IMR-90 (cell line): ENCODE results near the gene IL2RG. TPM values are rescaled to one million over a fixed set of nuclear protein-coding genes. Genes with fewer than 3 reads are reported as not detected.

ENCODE experiments used
- ATAC-seq: fragments of 200-7000 bp; cut with Tn5 transposase; 2 replicates; pipeline ENCODE4 v1.9.1; 2020; ENCODE audit warnings: low read depth, mild to moderate bottlenecking, moderate library complexity
- Bru-seq: library from RNA; stranded (reverse); fragments of 400-500 nt; gene quantifications from one replicate; lab custom pipeline; 2021; lab: Mats Ljungman, UMichigan
- BruChase-seq, 2 experiments: library from RNA; stranded (reverse); fragments of 400-500 nt; gene quantifications; one replicate each; lab custom pipeline; 2021; lab: Mats Ljungman, UMichigan
- BruUV-seq: library from RNA; stranded (reverse); fragments of 400-500 nt; replicated peaks from 2 replicates; lab custom pipeline; 2021; lab: Mats Ljungman, UMichigan
- CTCF ChIA-PET: fragments of 300-600 bp; formaldehyde crosslinking; extraction: SDS; loops from one replicate; lab custom pipeline; 2021; ENCODE audit warnings: antibody characterized with exemption; lab: Yijun Ruan, JAX
- POLR2A ChIA-PET: fragments of 300-600 bp; sonication (Branson Sonifier 250); formaldehyde crosslinking; loops from one replicate; lab custom pipeline; 2022; ENCODE audit warnings: antibody characterized with exemption; ENCODE audit not compliant: unreplicated experiment; lab: Charles Lee
- DNase-seq: peaks from one replicate; pipeline ENCODE4 v3.0.0; 2013
- H2AFZ ChIP-seq: replicated peaks from 2 replicates; pipeline ENCODE3; 2013; ENCODE audit warnings: low read length, mild to moderate bottlenecking; ENCODE audit not compliant: poor library complexity
- H2AK5ac ChIP-seq: 2 replicates; pipeline ENCODE4 v1.6.1; 2013; ENCODE audit warnings: low read depth, low read length, inconsistent platforms
- H2AK9ac ChIP-seq: replicated peaks from 2 replicates; pipeline ENCODE3; 2013; ENCODE audit warnings: mild to moderate bottlenecking, low read depth, low read length, moderate library complexity; ENCODE audit not compliant: poor library complexity
- H2BK120ac ChIP-seq: 2 replicates; pipeline ENCODE4 v1.6.1; 2013; ENCODE audit warnings: low read depth, low read length, inconsistent platforms
- H2BK15ac ChIP-seq: 3 replicates; pipeline ENCODE4 v1.6.1; 2013; ENCODE audit warnings: low read depth, low read length, inconsistent platforms
- H2BK20ac ChIP-seq: 2 replicates; pipeline ENCODE4 v1.6.1; 2013; ENCODE audit warnings: low read depth, mild to moderate bottlenecking, inconsistent platforms, low read length, moderate library complexity
- H2BK5ac ChIP-seq: 2 replicates; pipeline ENCODE4 v1.6.1; 2013; ENCODE audit warnings: mild to moderate bottlenecking, low read depth, low read length, inconsistent platforms; ENCODE audit not compliant: poor library complexity, severe bottlenecking
- H3K14ac ChIP-seq: replicated peaks from 2 replicates; pipeline ENCODE4 v1.6.1; 2013; ENCODE audit warnings: low read depth, low read length, inconsistent platforms
- H3K18ac ChIP-seq: 2 replicates; pipeline ENCODE4 v1.6.1; 2013; ENCODE audit warnings: low read depth, low read length, control low read depth
- H3K23ac ChIP-seq: 2 replicates; pipeline ENCODE4 v1.6.1; 2013; ENCODE audit warnings: low read depth, low read length, inconsistent platforms
- H3K27ac ChIP-seq: 2 replicates; pipeline ENCODE4 v1.5.1; 2013; ENCODE audit warnings: mild to moderate bottlenecking, control low read depth, low read length; ENCODE audit not compliant: insufficient read depth
- H3K27me3 ChIP-seq: 2 replicates; pipeline ENCODE4 v1.6.1; 2013; ENCODE audit warnings: low read length; ENCODE audit not compliant: control insufficient read depth, insufficient read depth
- H3K36me3 ChIP-seq: 2 replicates; pipeline ENCODE4 v1.6.1; 2013; ENCODE audit warnings: low read length, mixed read lengths; ENCODE audit not compliant: control insufficient read depth, insufficient read depth
- H3K4ac ChIP-seq: 2 replicates; pipeline ENCODE4 v1.6.1; 2013; ENCODE audit warnings: low read depth, low read length, inconsistent platforms
- H3K4me1 ChIP-seq: 2 replicates; pipeline ENCODE4 v1.6.1; 2013; ENCODE audit warnings: low read length, mixed read lengths; ENCODE audit not compliant: control insufficient read depth, insufficient read depth
- H3K4me2 ChIP-seq: 2 replicates; pipeline ENCODE4 v1.6.1; 2013; ENCODE audit warnings: low read depth, mild to moderate bottlenecking, control low read depth, low read length, moderate library complexity
- H3K4me3 ChIP-seq: 2 replicates; pipeline ENCODE4 v1.5.1; 2013; ENCODE audit warnings: low read depth, mild to moderate bottlenecking, control low read depth, low read length, moderate library complexity; ENCODE audit not compliant: insufficient read depth
- H3K56ac ChIP-seq: 2 replicates; pipeline ENCODE4 v1.6.1; 2013; ENCODE audit warnings: low read length, inconsistent platforms; ENCODE audit not compliant: insufficient read depth; ENCODE audit errors: extremely low read depth
- H3K79me1 ChIP-seq, 2 experiments: 2 replicates each; pipeline ENCODE4 v1.6.1; 2013; ENCODE audit warnings: low read length in 2 of 2, inconsistent platforms in 1 of 2, low read depth in 1 of 2
- H3K9ac ChIP-seq: 2 replicates; pipeline ENCODE4 v1.6.1; 2013; ENCODE audit warnings: low read depth, low read length, control low read depth
- H3K9me1 ChIP-seq: 2 replicates; pipeline ENCODE4 v1.6.1; 2013; ENCODE audit warnings: low read length, inconsistent platforms; ENCODE audit not compliant: insufficient read depth
- H3K9me3 ChIP-seq: 2 replicates; pipeline ENCODE4 v1.6.1; 2013; ENCODE audit warnings: low read length; ENCODE audit not compliant: control insufficient read depth, insufficient read depth
- H4K20me1 ChIP-seq: 2 replicates; pipeline ENCODE4 v1.6.1; 2013; ENCODE audit warnings: low read length, inconsistent platforms; ENCODE audit not compliant: insufficient read depth
- H4K5ac ChIP-seq: 2 replicates; pipeline ENCODE4 v1.6.1; 2013; ENCODE audit warnings: mild to moderate bottlenecking, low read depth, low read length, control low read depth
- H4K8ac ChIP-seq, 2 experiments: 2 replicates each; pipeline ENCODE4 v1.6.1; 2013; ENCODE audit warnings: low read depth in 2 of 2, low read length in 2 of 2, control low read depth in 1 of 2, inconsistent platforms in 1 of 2
- H4K91ac ChIP-seq: 2 replicates; pipeline ENCODE4 v1.6.1; 2013; ENCODE audit warnings: low read depth, low read length, inconsistent platforms; ENCODE audit not compliant: insufficient read depth
- CTCF ChIP-seq: conservative IDR thresholded peaks from 2 replicates; pipeline ENCODE4 v1.5.1; 2012; ENCODE audit warnings: mild to moderate bottlenecking, low read depth, low read length, improper control_type of control experiment
- MAZ ChIP-seq: IDR thresholded peaks from 2 replicates; pipeline ENCODE4 v1.6.1; 2012; ENCODE audit warnings: low read depth, mild to moderate bottlenecking, low read length, improper control_type of control experiment, moderate library complexity, borderline replicate concordance
- MXI1 ChIP-seq: IDR thresholded peaks from 2 replicates; pipeline ENCODE4 v1.6.1; 2012; ENCODE audit warnings: low read depth, mild to moderate bottlenecking, low read length, moderate library complexity, borderline replicate concordance
- POLR2A ChIP-seq: IDR thresholded peaks from 2 replicates; pipeline ENCODE4 v1.6.1; 2012; ENCODE audit warnings: mild to moderate bottlenecking, low read depth, low read length
- RFX5 ChIP-seq: IDR thresholded peaks from 2 replicates; pipeline ENCODE4 v1.8.0; 2012; ENCODE audit warnings: low read depth, mild to moderate bottlenecking, low read length, moderate library complexity
- WGBS, 2 experiments: methylation state at CpG; one replicate each; pipeline versions ENCODE4 v1.1.5 to v1.1.7; 2013; ENCODE audit warnings: missing lambda C conversion rate in 2 of 2; ENCODE audit not compliant: insufficient read length in 1 of 2; ENCODE audit errors: extremely low coverage in 2 of 2; 5-methylcytosine and 5-hydroxymethylcytosine counted together
- dilution Hi-C: fragments of 300-500 bp; cut with HindIII; formaldehyde crosslinking; loops from one replicate; pipeline ENCODE4 v1.14.3; 2018; ENCODE audit warnings: low sequenced_read_pairs; ENCODE audit not compliant: unreplicated experiment
- in situ Hi-C: fragments of 300-500 bp; cut with MboI; formaldehyde crosslinking; loops from 3 replicates; pipeline ENCODE4 v1.14.3; 2019; ENCODE audit warnings: low sequenced_read_pairs, inconsistent platforms, mixed read lengths
- intact Hi-C: fragments of 100-400 bp; cut with micrococcal nuclease; formaldehyde crosslinking; loops from 2 replicates; pipeline ENCODE4 v1.10.0; 2022
- long read RNA-seq: library from polyadenylated mRNA; unstranded; transcript quantifications from one replicate; pipeline ENCODE4 v2.0.0, GENCODE V29; 2021; ENCODE audit not compliant: unreplicated experiment
- polyA plus RNA-seq, 3 experiments: library from polyadenylated mRNA; depleted of rRNA; stranded (reverse); fragments of >200 nt; gene quantifications; 2 replicates each; pipeline ENCODE4 v1.2.3, GENCODE V29; 2012; ENCODE audit warnings: low replicate concordance in 1 of 3
- total RNA-seq: library from RNA; depleted of rRNA; stranded (reverse); fragments of >200 nt; gene quantifications from 2 replicates; pipeline ENCODE4 v1.2.3, GENCODE V29; 2012; rRNA removed

IL2RG gene
- total RNA-seq (not detected in 2 replicates), polyA plus RNA-seq (2012; rRNA removed) (not detected in 2 replicates), Bru-seq, nascent RNA (not detected), BruChase-seq, experiment 1, labeled RNA remaining after a 6-hour chase (not detected), BruChase-seq, experiment 2, labeled RNA remaining after a 2-hour chase (not detected)
- not detected in 2 replicates for polyA plus RNA-seq (2012; cell fraction: cytosol; rRNA removed)
- not detected in 2 replicates for polyA plus RNA-seq (2012; cell fraction: nucleus; rRNA removed; ENCODE audit: low replicate concordance)
- long read RNA-seq = 0 reads

- Histone ChIP-seq H3K4me3 (no peak within 1 kb of the TSS), H2AFZ (peak within 1 kb of the TSS; percentile 33), H2BK5ac (no peak within 1 kb of the TSS), H3K14ac (no peak within 1 kb of the TSS), H4K8ac (no peak within 1 kb of the TSS), H3K4ac (no peak within 1 kb of the TSS), H3K9me3 (no peaks in the 10 kb centered on the region), H3K9me1 (no peaks in the 10 kb centered on the region), H3K56ac (no peak within 1 kb of the TSS), H2BK120ac (no peak within 1 kb of the TSS), H2AK5ac (no peak within 1 kb of the TSS), H3K27me3 (peaks cover 24% of the 10 kb centered on the region), H3K36me3 (no peaks in the 10 kb centered on the region), H2AK9ac (no peak within 1 kb of the TSS), H4K91ac (no peak within 1 kb of the TSS), H2BK15ac (no peak within 1 kb of the TSS), H3K79me1 (no peaks in the 10 kb centered on the region), H3K23ac (no peak within 1 kb of the TSS), H3K4me1 (no peaks in the 10 kb centered on the region), H3K9ac (no peak within 1 kb of the TSS), H2BK20ac (no peak within 1 kb of the TSS), H3K18ac (no peak within 1 kb of the TSS), H3K4me2 (no peak within 1 kb of the TSS), H4K20me1 (no peaks in the 10 kb centered on the region), H3K27ac (no peak within 1 kb of the TSS), H4K5ac (no peak within 1 kb of the TSS)
- ChIA-PET CTCF (no interaction called here), POLR2A (no interaction called here)
- ATAC-seq (no peak), DNase-seq (no peak)
- WGBS, 2 experiments = no CpG with 5 or more reads among the region's 8 CpGs
- TF ChIP-seq MAZ (no peak), MXI1 (no peak), RFX5 (no peak), CTCF (no peak), POLR2A (no peak)
- intact Hi-C loops (no loop called here), in situ Hi-C loops (no loop called here), dilution Hi-C loops (no loop called here)
- no TSS peak for BruUV-seq
These were observed at the start of gene IL2RG for GRCh38 chrX:71111141-71111843. TSS of gene IL2RG (minus strand) at chrX:71111577. CDS start at chrX:71111539, 38 bp downstream.
